ENCODE data around the gene EBLN1.
"Not testable (repeated sequence)": the region's sequence is repeated elsewhere in the genome, so short reads cannot be mapped to it uniquely, and the experiment has no call there.

The EBLN1 gene

DNA sequence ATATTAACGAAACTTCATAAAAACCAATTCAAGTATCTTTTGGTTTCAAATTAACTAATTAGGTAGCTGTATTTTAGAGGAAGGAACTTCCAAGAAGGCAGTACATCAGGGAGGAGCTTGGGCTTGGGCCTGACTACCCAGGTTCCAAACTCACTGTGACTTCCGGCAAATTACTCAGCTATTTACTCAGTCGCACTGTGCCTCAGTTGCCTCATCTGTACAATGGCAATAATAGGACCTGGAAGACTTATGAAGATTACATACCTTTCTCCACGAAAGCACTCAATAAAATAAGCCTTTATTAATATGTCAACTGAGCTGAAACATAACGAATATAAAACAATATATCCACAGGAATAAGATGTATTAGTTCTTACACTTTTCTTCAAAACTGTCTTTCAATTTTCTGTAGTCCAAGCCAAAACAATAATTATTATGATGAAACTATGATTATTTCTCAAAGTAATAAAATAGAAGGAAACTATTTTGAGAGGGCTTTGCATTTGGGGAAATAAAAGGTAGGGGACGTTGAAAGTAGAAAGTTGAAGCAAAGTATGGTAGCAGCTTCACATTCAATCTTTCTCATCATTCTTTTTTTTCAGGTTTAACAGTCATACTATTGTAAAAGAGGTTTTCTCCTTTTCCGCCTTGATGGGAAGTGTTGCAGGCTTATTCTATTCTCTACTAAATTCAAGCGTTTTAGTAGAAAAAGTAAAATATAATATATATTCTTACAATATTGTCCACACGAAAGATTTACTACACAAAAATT lies 10.5 kb upstream of the EBLN1 start:
- DNase-seq, result no peak

DNA sequence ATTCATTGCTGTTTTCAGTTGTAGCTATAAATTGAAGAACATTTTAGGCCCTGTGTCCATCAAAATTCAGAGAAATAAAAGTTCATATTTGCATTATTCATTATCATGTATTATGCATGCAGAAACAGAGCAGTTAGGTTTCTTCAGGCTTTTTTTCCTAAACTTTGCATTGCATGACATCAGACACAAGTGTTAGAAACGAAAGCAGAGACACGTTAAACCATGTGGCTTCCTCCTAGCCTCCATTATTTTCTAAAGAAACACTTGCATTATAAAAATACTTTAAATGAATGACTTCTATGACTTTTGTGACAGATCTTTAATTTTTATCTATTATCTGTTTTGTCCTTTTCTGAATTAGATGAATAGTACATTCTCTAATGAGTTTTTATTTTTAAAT lies 8.8 kb upstream of the EBLN1 start:
- no peak for DNase-seq

DNA sequence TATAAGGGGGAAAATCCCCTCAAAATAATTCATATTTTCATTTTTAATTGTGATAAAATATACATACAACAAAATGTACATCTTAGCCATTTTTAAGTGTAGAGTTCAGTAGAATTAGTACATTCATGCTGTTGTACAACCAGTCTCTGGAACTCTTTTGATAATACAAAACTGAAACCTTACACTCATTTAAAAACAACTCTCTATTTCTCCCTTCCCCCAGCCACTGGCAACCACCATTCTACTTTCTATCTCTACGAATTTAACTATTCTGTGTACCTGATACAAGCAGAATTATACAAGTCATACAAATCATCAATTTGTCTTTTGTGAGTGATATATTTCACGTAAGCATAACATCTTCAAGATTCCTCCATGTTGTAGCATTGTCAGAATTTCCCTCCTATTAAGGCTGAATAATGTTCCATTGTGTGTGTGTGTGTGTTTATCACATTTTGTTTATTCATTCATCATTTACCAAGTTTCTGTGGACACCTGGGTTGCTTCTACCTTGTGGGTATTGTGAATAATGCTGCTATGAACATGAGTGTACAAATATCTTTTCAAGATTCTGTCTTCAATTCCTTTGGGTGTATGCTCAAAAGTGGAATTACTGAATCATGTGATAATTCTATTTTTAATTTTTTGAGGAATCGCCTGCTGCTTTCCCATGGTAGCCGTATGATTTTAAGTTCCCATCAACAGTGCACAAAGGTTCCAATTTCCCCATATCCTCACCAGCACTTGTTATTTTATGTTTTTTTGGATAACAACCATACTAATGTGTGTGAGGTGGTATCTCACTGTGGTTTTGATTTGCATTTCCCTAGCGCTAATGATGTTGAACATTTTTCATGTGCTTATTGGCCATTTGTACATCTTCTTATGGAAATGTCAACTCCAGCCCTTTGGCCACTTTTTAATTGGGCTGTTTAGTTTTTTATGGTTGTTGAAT lies 4.7 kb upstream of the EBLN1 start:
- peak; percentile 51 for DNase-seq

DNA sequence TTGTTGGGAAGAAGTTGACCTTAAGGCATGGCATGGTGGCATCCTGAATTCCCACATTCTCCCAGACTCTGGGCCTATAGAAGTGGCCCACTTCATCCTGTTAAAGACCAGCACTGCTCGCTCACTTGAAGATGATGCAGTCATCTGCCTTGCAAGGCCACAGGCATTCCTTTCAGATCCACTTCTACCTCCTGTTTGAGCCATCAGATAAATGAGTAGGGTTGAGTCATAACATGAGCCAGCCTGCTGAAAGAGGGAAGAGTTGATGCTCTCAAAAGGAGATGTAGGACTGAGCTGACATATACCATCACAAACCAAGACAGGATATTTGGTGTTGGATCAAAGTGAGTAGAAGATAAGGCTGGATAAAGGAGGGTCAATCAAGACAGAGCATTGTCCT lies 1.5 kb upstream of the EBLN1 start:
- no peak for DNase-seq

DNA sequence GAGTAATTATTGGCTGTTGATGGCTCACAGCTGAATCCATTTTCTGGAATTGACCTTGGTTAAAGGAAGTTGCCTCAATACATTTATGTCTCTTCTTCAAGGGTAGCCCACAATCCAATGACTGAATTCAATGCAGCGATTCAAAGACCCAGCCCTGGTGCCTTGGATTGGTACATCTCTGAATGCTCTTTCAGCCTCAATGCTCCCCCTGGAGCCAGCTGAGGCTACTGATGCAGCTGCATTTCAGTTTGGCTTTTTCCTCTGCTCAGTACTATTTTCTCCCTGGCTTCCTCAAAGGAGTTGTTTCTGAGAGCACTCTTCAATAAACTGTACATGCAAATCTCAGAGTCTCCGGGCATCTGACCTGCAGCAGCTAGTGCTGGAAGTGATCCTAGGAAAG lies 633 bp upstream of the EBLN1 start:
- no peak for DNase-seq

DNA sequence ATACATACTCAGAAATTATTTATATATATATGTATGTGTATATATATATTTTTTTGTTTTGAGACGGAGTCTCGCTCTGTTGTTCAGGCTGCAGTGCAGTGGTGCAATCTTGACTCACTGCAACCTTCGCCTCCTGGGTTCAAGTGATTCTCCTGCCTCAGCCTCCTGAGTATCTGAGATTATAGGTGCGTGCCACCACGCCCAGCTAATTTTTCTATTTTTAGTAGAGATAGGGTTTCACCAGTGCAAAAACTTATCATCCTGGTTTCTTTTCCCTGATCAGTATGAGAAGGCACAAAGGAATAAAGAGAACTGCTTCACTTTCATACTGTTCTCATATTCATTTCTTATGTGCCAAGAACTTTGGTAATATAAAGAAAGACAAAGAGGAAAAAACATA lies 731 bp downstream of the EBLN1 start:
- DNase-seq, result not testable (repeated sequence)

DNA sequence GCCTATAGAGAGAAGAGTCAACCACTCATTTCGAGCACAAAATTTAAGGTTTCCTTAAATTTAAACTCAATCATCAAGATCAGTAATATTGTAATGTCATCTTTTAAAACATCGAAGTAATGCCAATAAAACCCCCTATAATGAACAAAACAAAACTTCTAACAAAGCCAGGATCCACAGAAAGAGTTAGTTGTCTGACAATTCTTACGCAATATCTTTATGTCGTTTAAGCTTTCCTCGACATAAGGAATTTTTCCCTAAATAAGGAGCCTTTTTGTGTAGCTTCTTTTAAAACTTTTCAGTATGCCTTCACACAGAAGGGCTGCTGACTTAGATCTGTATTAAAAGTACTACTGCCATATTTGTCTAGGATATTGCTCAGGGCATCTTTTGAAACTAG lies 7.5 kb downstream of the EBLN1 start:
- no peak for DNase-seq

DNA sequence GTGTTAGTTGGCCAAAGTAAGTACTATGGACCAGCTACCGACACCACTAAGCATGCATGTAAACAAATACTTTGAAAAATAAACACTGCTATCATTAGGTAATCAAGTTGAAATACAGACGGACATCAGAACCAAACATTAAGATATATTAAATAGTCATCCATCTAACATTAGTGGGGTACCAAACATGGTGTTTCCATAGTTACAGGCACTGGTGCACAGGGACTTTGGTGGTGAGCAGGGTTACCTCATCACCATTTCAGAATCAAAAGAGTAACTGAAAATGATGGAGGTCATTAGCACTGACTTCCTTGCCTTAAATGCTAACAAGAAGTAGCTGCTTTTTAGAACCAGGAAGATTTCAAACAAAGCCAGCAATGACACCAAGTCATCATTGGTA lies 23.9 kb downstream of the EBLN1 start:
- DNase-seq, result no peak

DNA sequence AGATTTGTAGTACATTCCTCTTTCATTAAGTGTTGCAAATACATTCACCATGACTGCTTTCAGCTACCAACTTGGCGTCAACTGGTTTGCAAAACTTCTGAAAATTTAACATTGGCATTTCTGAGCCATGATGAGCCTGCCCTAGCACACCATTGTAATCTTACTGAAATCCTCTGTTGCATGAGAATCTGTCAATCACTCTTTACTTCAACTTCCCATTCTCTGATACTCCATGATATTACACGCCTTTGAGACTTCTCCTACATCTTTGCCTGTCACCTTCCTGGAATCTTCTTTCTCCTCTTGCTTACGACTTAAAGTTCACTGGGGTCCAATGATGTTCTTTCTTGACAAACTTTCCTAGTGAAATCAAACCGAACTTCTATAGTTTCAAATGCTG lies 32.2 kb downstream of the EBLN1 start:
- no peak for DNase-seq

DNA sequence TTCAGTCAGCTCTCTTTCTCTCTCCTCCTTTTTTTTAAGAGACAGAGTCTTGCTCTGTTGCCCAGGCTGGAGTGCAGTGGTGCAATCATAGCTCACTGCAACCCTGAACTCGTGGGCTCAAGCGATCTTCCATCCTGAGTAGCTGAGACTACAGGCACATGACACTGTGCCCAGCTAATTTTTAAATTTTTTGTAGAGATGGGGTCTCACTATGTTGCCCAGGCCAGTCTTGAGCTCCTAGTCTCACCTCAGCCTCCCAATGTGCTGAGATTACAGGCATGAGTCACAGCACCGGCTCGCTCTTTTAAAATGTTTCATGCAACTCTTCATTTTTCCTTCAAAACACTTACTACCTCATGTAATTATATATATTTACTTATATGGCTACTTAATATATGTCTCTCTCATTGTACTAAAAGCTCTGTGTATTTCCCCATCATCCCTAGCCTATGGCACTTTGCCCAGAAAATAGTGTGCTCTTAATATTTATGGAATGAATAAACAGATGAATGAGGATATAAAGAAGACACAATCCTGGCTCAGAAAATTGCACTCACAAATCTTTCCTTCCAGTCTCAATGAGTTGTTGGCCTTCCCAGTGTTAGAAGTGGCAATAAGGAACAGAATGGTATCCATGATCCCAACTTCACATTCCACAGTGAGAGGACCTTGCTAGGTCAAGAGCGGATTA lies 33.9 kb downstream of the EBLN1 start:
- DNase-seq, result no peak

DNA sequence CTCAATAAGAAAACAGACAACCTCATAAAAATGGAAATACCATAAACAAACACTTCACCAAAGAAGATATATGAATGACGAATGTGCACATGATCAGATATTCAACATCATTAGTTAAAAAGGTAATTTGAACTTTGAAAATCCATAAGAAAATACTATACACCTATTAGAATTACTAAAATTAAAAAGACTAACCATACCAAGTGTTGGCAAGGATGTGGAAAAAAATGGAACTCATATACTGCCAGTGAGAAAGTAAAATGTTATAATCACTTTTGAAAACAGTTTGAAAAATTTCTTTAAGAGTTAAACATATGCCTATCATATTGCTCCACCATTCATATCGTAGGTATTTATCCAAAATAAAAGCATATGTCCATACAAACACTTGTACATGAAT lies 37.1 kb downstream of the EBLN1 start:
- DNase-seq, result no peak

DNA sequence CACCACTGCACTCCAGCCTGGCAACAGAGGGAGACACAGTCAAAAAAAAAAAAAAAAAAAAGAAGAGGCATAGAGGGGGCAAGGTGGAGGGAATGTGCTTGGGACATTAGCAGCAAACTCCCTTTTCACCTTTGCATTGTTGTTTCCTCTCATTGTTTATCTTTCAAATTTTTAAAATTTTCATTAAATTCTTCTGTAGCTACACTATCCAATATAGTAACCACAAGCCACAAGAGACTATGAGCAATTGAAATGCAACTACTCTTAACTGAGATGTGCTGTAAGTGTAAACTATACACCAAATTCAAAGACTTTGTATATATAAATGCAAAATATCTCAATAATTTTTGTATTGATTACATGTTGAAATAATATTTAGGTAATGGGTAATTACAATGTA lies 43.4 kb downstream of the EBLN1 start:
- DNase-seq, result no peak

DNA sequence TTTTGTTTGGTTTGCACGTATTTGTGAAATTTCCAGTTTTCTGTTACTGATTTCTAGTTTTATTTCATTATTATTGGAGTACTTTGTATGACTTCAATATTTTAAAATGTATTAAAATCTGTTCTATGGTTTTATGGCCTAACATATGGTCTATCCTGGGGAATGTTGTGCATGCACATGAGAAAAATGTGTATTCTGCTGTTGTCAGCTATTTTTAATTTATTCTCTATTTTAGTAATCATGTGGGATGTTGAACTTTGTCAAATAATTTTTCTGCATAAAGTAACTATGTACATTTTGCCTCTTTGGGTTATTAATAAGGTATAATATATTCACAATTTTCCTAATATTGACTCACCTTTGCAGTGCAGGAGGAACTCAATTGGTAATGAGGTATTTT lies 46.7 kb downstream of the EBLN1 start:
- DNase-seq, result no peak

DNA sequence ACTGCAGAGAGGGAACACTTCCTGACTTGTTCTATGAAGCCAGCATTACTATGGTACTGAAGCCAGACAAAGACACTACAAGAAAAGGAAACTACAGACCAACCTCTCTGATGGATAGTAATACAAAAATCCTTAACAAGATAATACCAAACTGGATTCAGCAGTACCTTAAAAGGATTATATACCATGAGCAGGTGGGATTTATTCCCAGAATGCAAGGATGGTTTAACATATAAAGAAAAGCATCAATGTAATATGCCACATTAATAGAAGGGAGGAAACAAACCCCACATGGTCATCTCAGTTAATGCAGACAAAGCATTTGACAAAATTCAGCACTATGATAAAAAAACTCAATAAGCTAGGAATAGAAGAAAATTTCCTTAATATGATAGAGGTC lies 47.2 kb downstream of the EBLN1 start:
- no peak for DNase-seq

DNA sequence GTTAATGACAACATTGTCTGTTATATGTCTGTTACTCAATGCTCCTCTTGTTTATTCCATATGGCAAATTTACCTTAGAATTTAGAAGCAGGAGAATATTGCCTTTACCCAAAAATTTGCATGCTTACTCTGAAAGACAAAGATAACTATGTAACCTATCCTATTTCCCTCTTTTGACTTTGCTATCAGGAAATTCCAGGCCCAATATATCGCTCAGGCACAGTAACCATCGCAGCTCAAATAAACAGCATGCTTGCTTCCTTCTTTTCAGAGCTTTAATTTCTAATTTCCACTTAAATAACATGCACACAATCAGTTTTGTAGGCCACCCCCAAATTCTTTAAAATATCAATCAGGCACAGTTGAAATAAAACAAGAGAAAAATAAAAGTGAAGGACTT lies 57.8 kb downstream of the EBLN1 start:
- DNase-seq, result no peak

DNA sequence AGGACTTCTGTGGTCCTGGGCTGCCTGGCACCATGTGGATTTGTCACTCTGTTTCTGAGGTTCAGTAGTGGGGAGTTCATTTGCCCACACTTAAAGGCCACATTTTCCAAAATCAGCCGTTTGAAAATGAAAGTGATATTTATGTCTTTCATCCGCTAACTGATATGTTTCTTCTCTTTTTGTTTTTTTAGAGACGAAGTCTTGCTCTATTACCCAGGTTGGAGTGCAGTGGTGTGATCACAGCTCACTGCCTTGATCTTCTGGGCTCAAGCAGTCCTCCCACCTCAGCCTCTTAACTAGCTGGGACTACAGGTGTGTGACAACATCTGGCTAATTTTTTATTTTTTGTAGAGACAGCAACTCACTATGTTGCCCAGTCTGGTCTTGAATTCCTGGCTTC lies 58.6 kb downstream of the EBLN1 start:
- no peak for DNase-seq
